Subcutaneous adipose tissue (tissue), 4 donors: ENCODE measurements around the gene RBM33. TPM values are rescaled to one million over a fixed set of nuclear protein-coding genes. Genes with fewer than 3 reads are reported as not detected.

Experiments used
- CTCF ChIP-seq: fragments of 450-650 bp; IDR thresholded peaks from one replicate; pipeline ENCODE4 v1.5.1; 2016; ENCODE audit warnings: low read depth, mild to moderate bottlenecking, control low read depth, antibody characterized with exemption, moderate library complexity
- total RNA-seq, 4 donors: library from RNA; depleted of rRNA; stranded (reverse); fragments of >200 nt; gene quantifications; one replicate each; pipeline ENCODE4 v1.1.0, GENCODE V29; 2016

RBM33 gene
- total RNA-seq, 4 donors from 2014 or later, result 33.9 to 69.1 (median 46.2) TPM

GRCh38 chr7:155618708-155619633 lies 25.5 kb upstream of the RBM33 start:
- TF ChIP-seq CTCF, result no peak

GRCh38 chr7:155619634-155620271 lies 24.7 kb upstream of the RBM33 start:
- TF ChIP-seq CTCF, result no peak

- no peak for TF ChIP-seq CTCF
Observed at GRCh38 chr7:155620497-155620896, 24.0 kb upstream of the RBM33 start.

- TF ChIP-seq CTCF, result no peak
Observed at GRCh38 chr7:155621418-155621980, 23.0 kb upstream of the RBM33 start.

GRCh38 chr7:155624412-155624811 lies 20.0 kb upstream of the RBM33 start:
- no peak for TF ChIP-seq CTCF

- TF ChIP-seq CTCF, result no peak
Observed at GRCh38 chr7:155625557-155625956, 18.9 kb upstream of the RBM33 start.

GRCh38 chr7:155629171-155629570 lies 15.3 kb upstream of the RBM33 start:
- TF ChIP-seq CTCF, result no peak
